ENCODE results near the gene PYGO1. TPM values are rescaled to one million over a fixed set of nuclear protein-coding genes. Genes with fewer than 3 reads are reported as not detected.

The PYGO1 gene
- total and polyA plus RNA-seq, 2 of the 4 experiments (the other 2 are of a cell fraction) = 3.0 to 6.6 TPM

- TF ChIP-seq FOS (IDR thresholded peaks at IDR 0.05; ENCODE audit: low read depth, low read length) = no peak
- ATAC-seq (ENCODE audit: low read depth) = no peak
Observed at GRCh38 chr15:55528812-55529211, 59.3 kb downstream of the PYGO1 start.

More at GRCh38 chr15:55528812-55529211, 59.3 kb downstream of the PYGO1 start:
- H3K14ac ChIP-seq (replicated peaks; ENCODE audit: low read depth, low read length) = no peak overlapping the region
- H4K8ac ChIP-seq (ENCODE audit: low read depth in 2 of 2, low read length in 2 of 2) = no peak overlapping the region
- H3K27ac ChIP-seq (ENCODE audit: insufficient read depth, low read length) = no peak overlapping the region
- no peaks in the 10 kb centered on the region for H3K79me1 ChIP-seq (ENCODE audit: low read depth in 1 of 2, low read length in 2 of 2)
- H2BK20ac ChIP-seq (ENCODE audit: low read depth, low read length) = no peak overlapping the region
- H4K5ac ChIP-seq (ENCODE audit: low read depth, low read length) = no peak overlapping the region
- ChIA-PET CTCF (interaction anchor here (0.6 to 0.7 kb wide), 2 partner anchors 37 to 106 kb away, joined by 3 to 4 read pairs; no protein-coding TSS in a partner anchor), POLR2A (ENCODE audit: unreplicated experiment) (no interaction called here)
- no CpG with 5 or more reads among the region's 4 CpGs for WGBS, 2 experiments (ENCODE audit: extremely low coverage in 2 of 2, insufficient read length in 1 of 2)
- no peak overlapping the region for H3K9ac ChIP-seq (ENCODE audit: low read depth, low read length)
- no peak overlapping the region for H3K4ac ChIP-seq (ENCODE audit: low read depth, low read length)
- H3K9me3 ChIP-seq (ENCODE audit: control insufficient read depth, insufficient read depth, low read length) = no peaks in the 10 kb centered on the region
- no peak overlapping the region for H3K18ac ChIP-seq (ENCODE audit: low read depth, low read length)
- in situ Hi-C loops (cut with MboI; ENCODE audit: low sequenced_read_pairs) (loop anchor here (5.0 kb wide), 1 partner anchor 108 kb away; no protein-coding TSS in a partner anchor), intact Hi-C loops (cut with micrococcal nuclease) (loop anchor here (5.0 kb wide), 1 partner anchor 388 kb away; no protein-coding TSS in a partner anchor), dilution Hi-C loops (cut with HindIII; ENCODE audit: low sequenced_read_pairs, unreplicated experiment) (no loop called here)
- H2BK5ac ChIP-seq (ENCODE audit: low read depth, low read length, poor library complexity, severe bottlenecking) = no peak overlapping the region
- no peak overlapping the region for H3K4me3 ChIP-seq (ENCODE audit: insufficient read depth, low read depth, low read length)
- no peak overlapping the region for H2AK5ac ChIP-seq (ENCODE audit: low read depth, low read length)
- no peaks in the 10 kb centered on the region for H3K36me3 ChIP-seq (ENCODE audit: control insufficient read depth, insufficient read depth, low read length)
- no peaks in the 10 kb centered on the region; the same call in 1 of the 2 replicates for H3K9me1 ChIP-seq (ENCODE audit: insufficient read depth, low read length)
- no peak overlapping the region for H3K56ac ChIP-seq (ENCODE audit: extremely low read depth, insufficient read depth, low read length)
- H3K4me2 ChIP-seq (ENCODE audit: low read depth, low read length) = no peak overlapping the region
- no peaks in the 10 kb centered on the region for H4K20me1 ChIP-seq (ENCODE audit: insufficient read depth, low read length)
- BruUV-seq (replicated peaks) = no TSS peak
- H2BK120ac ChIP-seq (ENCODE audit: low read depth, low read length) = no peak overlapping the region
- H3K27me3 ChIP-seq (ENCODE audit: control insufficient read depth, insufficient read depth, low read length) = peaks cover 2% of the 10 kb centered on the region; the same call in 1 of the 2 replicates
- H2BK15ac ChIP-seq (ENCODE audit: low read depth, low read length) = no peak overlapping the region
- no peak overlapping the region for H2AK9ac ChIP-seq (replicated peaks; ENCODE audit: low read depth, low read length, poor library complexity)
- H4K91ac ChIP-seq (ENCODE audit: insufficient read depth, low read depth, low read length) = no peak overlapping the region
- no peak for DNase-seq
- H3K4me1 ChIP-seq (ENCODE audit: control insufficient read depth, insufficient read depth, low read length) = peaks cover 2% of the 10 kb centered on the region
- no peak overlapping the region for H3K23ac ChIP-seq (ENCODE audit: low read depth, low read length)
- no peak overlapping the region for H2AFZ ChIP-seq (replicated peaks; ENCODE audit: low read length, poor library complexity)

Data from IMR-90 (cell line).